ENCODE results near the gene KCNH4. TPM values are rescaled to one million over a fixed set of nuclear protein-coding genes. Genes with fewer than 3 reads are reported as not detected.

KCNH4 gene
- total RNA-seq, 1 donor from 2014 or later: 0.25 TPM

DNA sequence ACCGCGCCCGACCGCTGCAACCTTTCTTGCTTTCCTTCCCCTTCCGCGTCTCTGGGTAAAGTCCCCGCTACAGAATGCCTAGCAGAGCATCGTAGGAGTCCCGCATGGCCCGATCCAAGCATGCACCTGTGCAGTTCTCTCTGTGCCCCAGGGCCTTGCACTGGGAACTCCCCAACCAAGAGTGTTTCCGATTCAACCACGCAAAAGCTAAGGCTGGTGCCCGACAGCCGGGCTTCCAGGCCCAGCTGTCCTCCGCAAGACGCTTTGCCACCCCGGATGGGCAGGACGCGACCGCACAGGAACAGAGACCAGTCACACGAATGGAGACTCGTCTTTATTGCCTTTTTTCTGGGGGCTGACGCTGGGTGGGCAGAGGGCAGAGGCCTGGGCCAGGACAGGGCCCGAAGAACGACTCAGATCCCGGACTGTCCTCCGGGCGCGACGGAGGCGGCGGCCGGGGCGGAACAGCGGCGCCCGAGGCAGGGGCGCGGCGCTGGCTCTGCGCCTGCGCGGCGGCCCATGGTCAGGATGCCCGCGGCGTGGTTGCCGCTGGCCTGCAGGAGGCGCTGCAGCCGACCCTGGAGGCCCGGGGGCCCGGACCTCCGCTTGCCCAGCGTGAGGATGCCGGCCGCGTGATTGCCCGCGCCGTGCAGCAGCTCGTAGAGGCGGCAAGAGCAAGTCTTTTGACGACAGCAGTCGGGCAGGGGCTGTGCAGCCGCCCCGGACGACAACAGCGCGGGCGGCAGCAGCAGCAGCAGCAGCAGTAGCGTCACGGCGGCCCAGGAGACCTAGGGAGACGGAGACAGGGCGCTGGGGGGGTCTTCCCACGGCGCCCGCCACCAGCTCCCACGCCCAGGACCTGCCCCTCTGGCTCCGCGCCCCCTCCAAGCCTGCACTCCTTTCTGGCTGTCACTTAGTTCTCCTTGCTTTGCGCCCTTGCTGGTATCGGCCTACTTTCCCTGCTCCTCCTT, 3.1 kb upstream of the KCNH4 start:
- TF ChIP-seq, protein P1, sequence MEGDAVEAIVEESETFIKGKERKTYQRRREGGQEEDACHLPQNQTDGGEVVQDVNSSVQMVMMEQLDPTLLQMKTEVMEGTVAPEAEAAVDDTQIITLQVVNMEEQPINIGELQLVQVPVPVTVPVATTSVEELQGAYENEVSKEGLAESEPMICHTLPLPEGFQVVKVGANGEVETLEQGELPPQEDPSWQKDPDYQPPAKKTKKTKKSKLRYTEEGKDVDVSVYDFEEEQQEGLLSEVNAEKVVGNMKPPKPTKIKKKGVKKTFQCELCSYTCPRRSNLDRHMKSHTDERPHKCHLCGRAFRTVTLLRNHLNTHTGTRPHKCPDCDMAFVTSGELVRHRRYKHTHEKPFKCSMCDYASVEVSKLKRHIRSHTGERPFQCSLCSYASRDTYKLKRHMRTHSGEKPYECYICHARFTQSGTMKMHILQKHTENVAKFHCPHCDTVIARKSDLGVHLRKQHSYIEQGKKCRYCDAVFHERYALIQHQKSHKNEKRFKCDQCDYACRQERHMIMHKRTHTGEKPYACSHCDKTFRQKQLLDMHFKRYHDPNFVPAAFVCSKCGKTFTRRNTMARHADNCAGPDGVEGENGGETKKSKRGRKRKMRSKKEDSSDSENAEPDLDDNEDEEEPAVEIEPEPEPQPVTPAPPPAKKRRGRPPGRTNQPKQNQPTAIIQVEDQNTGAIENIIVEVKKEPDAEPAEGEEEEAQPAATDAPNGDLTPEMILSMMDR (IDR thresholded peaks at IDR 0.05; ENCODE audit: unreplicated experiment): peak; percentile 62
- peaks cover 75% of the 10 kb centered on the region for H3K27me3 Mint-ChIP-seq (ENCODE audit: low read depth)
- no peaks in the 10 kb centered on the region for H3K9me3 Mint-ChIP-seq
- peak overlapping the region; percentile 58 for H3K4me3 Mint-ChIP-seq
- no peaks in the 10 kb centered on the region for H3K36me3 Mint-ChIP-seq
- peaks cover 9% of the 10 kb centered on the region for H3K4me1 Mint-ChIP-seq
- H3K27ac Mint-ChIP-seq: no peak overlapping the region
- DNase-seq (ENCODE audit: low spot score in 2 of 2, unreplicated experiment in 2 of 2): peak in 1 of 2 experiments; percentile 76

DNA sequence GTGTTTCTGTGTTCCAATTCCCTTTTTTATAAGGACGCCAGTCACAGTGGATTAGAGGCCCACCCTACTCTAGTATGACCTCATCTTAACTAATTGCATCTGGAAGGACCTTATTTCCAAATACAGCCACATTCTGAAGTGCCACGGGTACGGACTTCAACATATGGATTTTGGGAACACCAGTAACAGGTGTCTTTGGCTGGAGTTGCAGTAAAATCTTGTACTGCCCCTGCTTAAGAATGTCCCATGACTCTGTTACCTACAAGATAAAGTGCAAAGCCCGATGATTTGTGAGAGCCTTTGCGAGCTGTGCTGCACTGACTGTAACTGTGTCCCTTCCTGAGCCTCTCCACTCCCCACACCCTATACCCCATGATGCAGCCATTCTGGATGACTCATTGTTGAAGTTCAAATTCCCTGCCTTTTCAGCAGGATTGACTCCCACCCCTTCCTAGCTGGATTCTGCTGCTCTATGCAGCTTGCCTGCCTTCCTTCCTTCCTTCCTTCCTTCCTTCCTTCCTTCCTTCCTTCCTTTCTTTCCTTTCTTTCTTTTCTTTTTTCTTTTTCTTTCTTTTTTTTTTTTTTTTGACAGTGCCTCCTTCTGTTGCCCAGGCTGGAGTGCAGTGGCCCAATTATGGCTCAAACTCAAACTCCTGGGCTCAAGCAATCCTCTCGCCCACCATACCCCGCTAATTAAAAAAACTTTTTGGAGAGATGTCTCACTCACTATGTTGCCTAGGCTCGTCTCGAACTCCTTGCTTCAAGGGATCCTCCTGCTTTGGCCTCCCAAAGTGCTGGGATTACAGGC, 2.2 kb upstream of the KCNH4 start:
- TF ChIP-seq, protein P1 (IDR thresholded peaks at IDR 0.05; ENCODE audit: unreplicated experiment): no peak
- Mint-ChIP-seq H3K36me3 (no peaks in the 10 kb centered on the region), H3K27me3 (ENCODE audit: low read depth) (peaks cover 84% of the 10 kb centered on the region), H3K9me3 (no peaks in the 10 kb centered on the region), H3K4me1 (peaks cover 9% of the 10 kb centered on the region), H3K4me3 (peak overlapping the region; percentile 58), H3K27ac (no peak overlapping the region)
- no peak for DNase-seq (ENCODE audit: low spot score in 2 of 2, unreplicated experiment in 2 of 2)

DNA sequence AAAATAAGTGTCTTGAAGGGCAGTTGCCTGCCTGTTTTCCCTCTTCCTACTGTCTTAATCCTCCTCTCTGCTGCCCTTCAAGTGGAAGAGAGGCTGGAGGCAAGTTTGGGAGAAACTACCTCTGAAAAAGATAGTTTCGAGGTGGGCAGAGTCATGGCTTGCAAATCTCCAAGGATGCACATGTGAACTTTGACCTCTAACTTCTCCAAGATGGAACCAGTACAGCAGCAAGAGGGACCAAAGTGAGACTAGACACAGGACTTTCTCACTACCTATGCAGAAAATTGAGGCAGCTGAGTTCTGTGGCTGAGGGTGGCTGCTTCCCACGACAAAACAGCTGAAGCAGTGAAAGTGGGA, 887 bp upstream of the KCNH4 start:
- DNase-seq (ENCODE audit: low spot score in 2 of 2, unreplicated experiment in 2 of 2): no peak
- Mint-ChIP-seq H3K36me3 (no peaks in the 10 kb centered on the region), H3K27ac (no peak overlapping the region), H3K9me3 (no peaks in the 10 kb centered on the region), H3K4me3 (no peak overlapping the region), H3K4me1 (peaks cover 9% of the 10 kb centered on the region), H3K27me3 (ENCODE audit: low read depth) (peaks cover 87% of the 10 kb centered on the region)
- TF ChIP-seq, protein P1 (IDR thresholded peaks at IDR 0.05; ENCODE audit: unreplicated experiment): no peak

DNA sequence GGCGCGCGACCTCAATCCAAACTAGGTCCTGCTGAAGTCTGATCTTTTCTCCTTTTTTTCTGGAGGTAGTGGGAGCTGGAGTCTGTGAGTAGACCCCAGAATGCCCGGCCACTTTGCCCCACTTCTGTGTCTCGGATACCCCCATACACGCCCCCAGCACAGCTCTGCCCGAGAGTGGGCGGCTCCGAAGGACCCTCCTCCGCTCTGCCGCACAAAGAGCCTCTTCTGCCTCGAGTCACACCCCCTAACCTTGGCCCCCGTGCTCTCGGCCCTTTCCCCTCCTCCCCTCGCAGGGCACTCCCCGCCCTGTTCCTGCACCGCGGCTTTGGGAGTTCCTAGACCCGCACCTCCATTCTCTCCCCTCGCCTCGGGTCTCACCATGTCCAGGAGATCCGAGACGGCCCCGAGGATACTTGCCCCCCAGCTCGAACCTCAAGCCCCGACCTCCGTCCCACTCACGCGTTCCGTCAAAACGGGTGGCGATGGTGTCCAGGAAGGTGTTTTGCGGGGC, 476 bp downstream of the KCNH4 start:
- H3K27me3 Mint-ChIP-seq (ENCODE audit: low read depth): peaks cover 84% of the 10 kb centered on the region
- H3K4me3 Mint-ChIP-seq: no peak overlapping the region
- no peak for DNase-seq (ENCODE audit: low spot score in 2 of 2, unreplicated experiment in 2 of 2)
- TF ChIP-seq, protein P1 (IDR thresholded peaks at IDR 0.05; ENCODE audit: unreplicated experiment): no peak
- no peaks in the 10 kb centered on the region for H3K36me3 Mint-ChIP-seq
- peaks cover 9% of the 10 kb centered on the region for H3K4me1 Mint-ChIP-seq
- H3K27ac Mint-ChIP-seq: no peak overlapping the region
- no peaks in the 10 kb centered on the region for H3K9me3 Mint-ChIP-seq

DNA sequence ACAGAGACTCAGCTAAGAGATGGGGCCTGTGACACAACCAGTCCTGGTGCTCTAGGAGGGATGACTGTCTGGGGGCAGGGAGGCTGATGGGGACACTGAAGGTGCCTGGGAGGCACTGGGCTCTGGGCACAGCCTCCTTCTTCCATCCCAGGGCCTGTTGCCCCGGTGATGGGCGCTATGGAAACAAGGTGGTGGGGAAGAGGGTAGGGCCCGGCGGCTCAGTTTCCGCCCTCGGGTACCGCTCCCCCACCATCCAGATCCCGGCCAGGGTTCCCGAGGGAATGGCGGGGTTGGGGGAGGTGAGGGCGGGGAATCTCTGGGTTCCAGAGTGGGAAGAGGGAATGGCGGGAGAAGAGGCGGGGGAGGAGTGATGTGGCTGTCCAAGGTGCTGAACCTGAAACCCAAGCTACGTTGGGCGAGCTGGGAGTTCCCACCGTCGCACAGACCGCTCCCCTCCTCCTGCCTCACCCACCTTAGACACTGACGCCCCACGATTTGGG, 981 bp downstream of the KCNH4 start:
- Mint-ChIP-seq H3K9me3 (no peaks in the 10 kb centered on the region), H3K4me1 (peaks cover 9% of the 10 kb centered on the region), H3K36me3 (no peaks in the 10 kb centered on the region), H3K27ac (no peak overlapping the region), H3K4me3 (no peak overlapping the region), H3K27me3 (ENCODE audit: low read depth) (peaks cover 83% of the 10 kb centered on the region)
- DNase-seq (ENCODE audit: low spot score in 2 of 2, unreplicated experiment in 2 of 2): peak; percentile 58 to 76
- TF ChIP-seq, protein P1 (IDR thresholded peaks at IDR 0.05; ENCODE audit: unreplicated experiment): no peak

Data from mesothelial cell of epicardium (in vitro differentiated cells).